T-helper 1 cell (primary cell): ENCODE results near the gene SLFN12.
"Not testable (repeated sequence)": the region's sequence is repeated elsewhere in the genome, so short reads cannot be mapped to it uniquely, and the experiment has no call there.

Experiments
- DNase-seq, 5 donors: peaks; one replicate each; pipeline ENCODE4 v3.0.0-alpha.2; 2012 to 2020

Gene SLFN12

GRCh38 chr17:35407531-35407930 lies 24.8 kb downstream of the SLFN12 start:
- no peak for DNase-seq

GRCh38 chr17:35406568-35406967 lies 25.7 kb downstream of the SLFN12 start:
- DNase-seq = no peak

GRCh38 chr17:35404360-35404759 lies 27.9 kb downstream of the SLFN12 start:
- DNase-seq = peak in 1 of 5 donors; percentile 12

- not testable (repeated sequence) for DNase-seq
Observed at GRCh38 chr17:35393783-35394182, 38.5 kb downstream of the SLFN12 start.

GRCh38 chr17:35390663-35391062 lies 41.6 kb downstream of the SLFN12 start:
- no peak for DNase-seq

- no peak for DNase-seq
Observed at GRCh38 chr17:35390156-35390555, 42.1 kb downstream of the SLFN12 start.

- no peak for DNase-seq
Observed at GRCh38 chr17:35387496-35387895, 44.8 kb downstream of the SLFN12 start.

- DNase-seq = no peak
Observed at GRCh38 chr17:35377706-35378105, 54.6 kb downstream of the SLFN12 start.

GRCh38 chr17:35377068-35377467 lies 55.2 kb downstream of the SLFN12 start:
- DNase-seq = no peak

- no peak for DNase-seq
Observed at GRCh38 chr17:35376245-35376644, 56.1 kb downstream of the SLFN12 start.

- no peak for DNase-seq
Observed at GRCh38 chr17:35374766-35375344, 57.4 kb downstream of the SLFN12 start.

GRCh38 chr17:35373984-35374765 lies 58.1 kb downstream of the SLFN12 start:
- peak in 3 of 5 donors; percentile 13 to 67 (median 21) for DNase-seq

GRCh38 chr17:35373534-35373983 lies 58.7 kb downstream of the SLFN12 start, which contains the start of gene SLFN11:
TSS of gene SLFN11 (minus strand) at chr17:35373621. CDS start at chr17:35363807, 9,814 bp downstream.
- peak; percentile 74 to 90 (median 80) for DNase-seq

- peak in 1 of 5 donors; percentile 15 for DNase-seq
Observed at GRCh38 chr17:35372846-35373533, 59.3 kb downstream of the SLFN12 start.

GRCh38 chr17:35371934-35372333 lies 60.4 kb downstream of the SLFN12 start:
- DNase-seq = no peak

GRCh38 chr17:35368081-35368830 lies 64.0 kb downstream of the SLFN12 start:
- DNase-seq = peak in 1 of 5 donors; percentile 64

GRCh38 chr17:35361027-35361426 lies 71.3 kb downstream of the SLFN12 start:
- DNase-seq = no peak
